Liver (tissue), 9 donors: Measurements from ENCODE around the gene KCTD2. TPM values are rescaled to one million over a fixed set of nuclear protein-coding genes. Genes with fewer than 3 reads are reported as not detected.

Experiments
- DNase-seq: peaks from one replicate; pipeline ENCODE4 v3.0.0-alpha.2; 2017; ENCODE audit warnings: low spot score
- H3K27ac ChIP-seq, 2 donors: one replicate each; pipeline ENCODE4 v1.7.0; 2013; ENCODE audit warnings: inconsistent platforms in 2 of 2, low read length in 2 of 2, control low read depth in 1 of 2, low read depth in 1 of 2, mild to moderate bottlenecking in 1 of 2
- H3K27me3 ChIP-seq, 4 donors: one replicate each; pipeline versions ENCODE4 v1.6.1 to v1.7.0; 2013; ENCODE audit warnings: low read length in 3 of 4, inconsistent platforms in 1 of 4, mild to moderate bottlenecking in 1 of 4, moderate library complexity in 1 of 4; ENCODE audit not compliant: control insufficient read depth in 4 of 4, insufficient read depth in 4 of 4
- H3K36me3 ChIP-seq, 4 donors: one replicate each; pipeline versions ENCODE4 v1.6.1 to v1.7.0; 2013; ENCODE audit warnings: low read length in 3 of 4, mild to moderate bottlenecking in 3 of 4, low read depth in 1 of 4, moderate library complexity in 1 of 4; ENCODE audit not compliant: control insufficient read depth in 4 of 4, insufficient read depth in 3 of 4
- H3K4me1 ChIP-seq, 4 donors: one replicate each; pipeline versions ENCODE4 v1.6.1 to v1.7.0; 2013; ENCODE audit warnings: low read length in 3 of 4, mild to moderate bottlenecking in 3 of 4, moderate library complexity in 1 of 4; ENCODE audit not compliant: control insufficient read depth in 4 of 4, insufficient read depth in 4 of 4
- H3K4me3 ChIP-seq, 3 donors: one replicate each; pipeline versions ENCODE4 v1.6.1 to v1.7.0; 2013; ENCODE audit warnings: low read length in 3 of 3, control low read depth in 1 of 3, low read depth in 1 of 3, mild to moderate bottlenecking in 1 of 3
- H3K9ac ChIP-seq, 2 donors: one replicate each; pipeline ENCODE4 v1.7.0; 2013; ENCODE audit warnings: low read length in 2 of 2, mild to moderate bottlenecking in 2 of 2, moderate library complexity in 2 of 2, control low read depth in 1 of 2, low read depth in 1 of 2
- H3K9me3 ChIP-seq, 4 donors: one replicate each; pipeline versions ENCODE4 v1.6.1 to v1.7.0; 2013; ENCODE audit warnings: low read length in 3 of 4; ENCODE audit not compliant: control insufficient read depth in 4 of 4
- ATF3 ChIP-seq: IDR thresholded peaks from 2 replicates; pipeline ENCODE4 v1.6.1; 2016; ENCODE audit warnings: antibody characterized with exemption
- CTCF ChIP-seq: fragments of 150-350 bp; IDR thresholded peaks from 2 replicates; pipeline ENCODE4 v1.5.1; 2017; ENCODE audit warnings: improper control_type of control experiment, low read depth, low read length; ENCODE audit not compliant: missing input control
- EGR1 ChIP-seq, 2 donors: IDR thresholded peaks; 2 replicates each; pipeline ENCODE4 v1.6.1; 2016 to 2018; ENCODE audit warnings: antibody characterized with exemption in 2 of 2, low read depth in 2 of 2
- FOXA1 ChIP-seq: IDR thresholded peaks from 2 replicates; pipeline ENCODE4 v1.6.1; 2016; ENCODE audit warnings: antibody characterized with exemption
- FOXA2 ChIP-seq: IDR thresholded peaks from 2 replicates; pipeline ENCODE4 v1.6.1; 2016; ENCODE audit warnings: antibody characterized with exemption
- GABPA ChIP-seq, 2 donors: IDR thresholded peaks in 1 of 2; conservative IDR thresholded peaks in 1 of 2; 2 replicates each; pipeline ENCODE4 v1.6.1; 2016; ENCODE audit warnings: antibody characterized with exemption in 2 of 2, mild to moderate bottlenecking in 1 of 2, moderate library complexity in 1 of 2
- HNF4A ChIP-seq, 2 donors: conservative IDR thresholded peaks; 2 replicates each; pipeline ENCODE4 v1.6.1; 2016; ENCODE audit warnings: antibody characterized with exemption in 2 of 2, mild to moderate bottlenecking in 2 of 2
- HNF4G ChIP-seq: IDR thresholded peaks from 2 replicates; pipeline ENCODE4 v1.6.1; 2016; ENCODE audit warnings: antibody characterized with exemption
- JUND ChIP-seq, 2 donors: IDR thresholded peaks; 2 replicates each; pipeline ENCODE4 v1.6.1; 2016; ENCODE audit warnings: antibody characterized with exemption in 2 of 2
- MAX ChIP-seq: IDR thresholded peaks from 2 replicates; pipeline ENCODE4 v1.6.1; 2016; ENCODE audit warnings: antibody characterized with exemption
- NR2F2 ChIP-seq: IDR thresholded peaks from 2 replicates; pipeline ENCODE4 v1.6.1; 2016; ENCODE audit warnings: antibody characterized with exemption
- RAD21 ChIP-seq, 2 donors: IDR thresholded peaks; 2 replicates each; pipeline ENCODE4 v1.6.1; 2016; ENCODE audit warnings: antibody characterized with exemption in 2 of 2, mild to moderate bottlenecking in 2 of 2
- REST ChIP-seq: IDR thresholded peaks from 2 replicates; pipeline ENCODE4 v1.6.1; 2016; ENCODE audit warnings: antibody characterized with exemption, mild to moderate bottlenecking
- RXRA ChIP-seq, 2 donors: IDR thresholded peaks; 2 replicates each; pipeline ENCODE4 v1.6.1; 2017 to 2018; ENCODE audit warnings: antibody characterized with exemption in 2 of 2, mild to moderate bottlenecking in 1 of 2
- SP1 ChIP-seq: IDR thresholded peaks from 2 replicates; pipeline ENCODE4 v1.6.1; 2018; ENCODE audit warnings: antibody characterized with exemption, mild to moderate bottlenecking
- TAF1 ChIP-seq: conservative IDR thresholded peaks from 2 replicates; pipeline ENCODE4 v1.6.1; 2016; ENCODE audit warnings: antibody characterized with exemption, mild to moderate bottlenecking
- YY1 ChIP-seq: IDR thresholded peaks from 2 replicates; pipeline ENCODE4 v1.6.1; 2016; ENCODE audit warnings: antibody characterized with exemption, mild to moderate bottlenecking
- ZBTB33 ChIP-seq: IDR thresholded peaks from 2 replicates; pipeline ENCODE4 v1.6.1; 2016; ENCODE audit warnings: antibody characterized with exemption
- WGBS: extraction: QIAGEN DNeasy Blood & Tissue Kit; methylation state at CpG from one replicate; pipeline ENCODE4 v1.1.7; 2013; 5-methylcytosine and 5-hydroxymethylcytosine counted together
- polyA plus RNA-seq, 2 donors: library from polyadenylated mRNA; stranded (reverse) in 1 of 2; unstranded in 1 of 2; fragments of 200-250 nt in 1 of 2; fragments of >200 nt in 1 of 2; fragmentation: Nextera tagmentation in 1 of 2; extraction: Ambion mirVana in 1 of 2; gene quantifications; one replicate each; pipeline versions ENCODE4 v1.2.1 to v1.2.3, GENCODE V29; 2013 to 2015
- total RNA-seq, 2 donors: library from RNA; depleted of rRNA; stranded (reverse); fragments of >200 nt; gene quantifications; one replicate each; pipeline ENCODE4 v1.2.3, GENCODE V29; 2014
- donor health status: healthy.
- donor health status: healthy.
- donor health status: healthy.
- donor health status: healthy.
- donor health status: healthy.

Gene KCTD2
- total and polyA plus RNA-seq, 4 donors, result 2.4 to 8.2 (median 6.4) TPM

- peaks cover 14 to 26% (median 20%) of the 10 kb centered on the region in 4 donors for H3K4me1 ChIP-seq
- no peak overlapping the region for H3K4me3 ChIP-seq
- no peak for TF ChIP-seq ZBTB33
- no peak for TF ChIP-seq MAX
- no peak for TF ChIP-seq RXRA (IDR thresholded peaks at IDR 0.05)
- no peaks in the 10 kb centered on the region for H3K9me3 ChIP-seq
- 91% methylated on average over 18 of the region's 18 CpGs for WGBS
- no peak overlapping the region for H3K9ac ChIP-seq
- no peak overlapping the region for H3K27ac ChIP-seq
- no peaks in the 10 kb centered on the region for H3K36me3 ChIP-seq
- DNase-seq, result peak; percentile 27
- H3K27me3 ChIP-seq, result no peaks in the 10 kb centered on the region
These were observed 46.6 kb downstream of the KCTD2 start for GRCh38 chr17:75093548-75094158.

GRCh38 chr17:75094871-75095399 lies 47.9 kb downstream of the KCTD2 start:
- DNase-seq, result no peak
- H3K9ac ChIP-seq, result no peak overlapping the region
- TF ChIP-seq ZBTB33 (no peak), ATF3 (no peak), HNF4G (no peak), MAX (no peak), HNF4A (conservative IDR thresholded peaks at IDR 0.05) (no peak), JUND (IDR thresholded peaks at IDR 0.05) (no peak), RAD21 (IDR thresholded peaks at IDR 0.05) (no peak), YY1 (no peak), EGR1 (IDR thresholded peaks at IDR 0.05; ENCODE audit: low read depth in 2 of 2) (no peak), FOXA1 (no peak), RXRA (IDR thresholded peaks at IDR 0.05) (no peak), CTCF (no peak), GABPA (IDR thresholded peaks at IDR 0.05 in 1 of 2, conservative IDR thresholded peaks at IDR 0.05 in 1 of 2) (no peak), REST (no peak), TAF1 (no peak), SP1 (no peak), FOXA2 (no peak), NR2F2 (no peak)
- H3K27me3 ChIP-seq, result no peaks in the 10 kb centered on the region
- no peaks in the 10 kb centered on the region for H3K36me3 ChIP-seq
- WGBS, result 83% methylated on average over 16 of the region's 16 CpGs
- H3K4me1 ChIP-seq, result peaks cover 14 to 26% (median 16%) of the 10 kb centered on the region in 4 donors
- H3K9me3 ChIP-seq, result no peaks in the 10 kb centered on the region
- H3K4me3 ChIP-seq, result no peak overlapping the region
- H3K27ac ChIP-seq, result no peak overlapping the region
